Measurements from ENCODE around the gene ERLEC1.

DNA sequence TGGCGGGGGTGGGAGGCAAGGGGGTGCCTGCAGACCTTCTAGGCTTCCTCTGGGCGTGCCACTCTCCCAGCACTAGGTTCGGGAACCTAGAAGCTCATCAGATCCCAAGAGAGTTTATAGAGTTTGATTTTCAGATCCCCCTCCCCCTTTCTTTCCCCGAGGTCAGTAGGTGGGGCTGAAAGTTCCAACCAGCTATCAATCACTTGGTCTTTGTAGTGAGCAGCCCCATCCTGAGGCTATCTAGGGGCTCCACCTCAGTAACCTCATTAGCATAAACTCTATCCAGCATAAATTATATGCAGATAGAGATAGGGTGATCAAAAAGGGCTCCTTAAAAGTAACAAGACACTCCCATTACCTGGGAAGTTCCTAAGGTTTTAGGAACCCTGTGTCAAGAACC is 32.8 kb downstream of the ERLEC1 start:
- TF ChIP-seq ISL1 (CRISPR knock-in tag; IDR thresholded peaks at IDR 0.05): no peak
- TF ChIP-seq ZNF70 (CRISPR knock-in tag; IDR thresholded peaks at IDR 0.05): no peak
- no peak for TF ChIP-seq OSR1 (CRISPR knock-in tag; IDR thresholded peaks at IDR 0.05)
- TF ChIP-seq BACH2 (CRISPR knock-in tag; IDR thresholded peaks at IDR 0.05; ENCODE audit: borderline replicate concordance): no peak
- TF ChIP-seq RARB (CRISPR knock-in tag; IDR thresholded peaks at IDR 0.05): no peak
- TF ChIP-seq, protein P1, sequence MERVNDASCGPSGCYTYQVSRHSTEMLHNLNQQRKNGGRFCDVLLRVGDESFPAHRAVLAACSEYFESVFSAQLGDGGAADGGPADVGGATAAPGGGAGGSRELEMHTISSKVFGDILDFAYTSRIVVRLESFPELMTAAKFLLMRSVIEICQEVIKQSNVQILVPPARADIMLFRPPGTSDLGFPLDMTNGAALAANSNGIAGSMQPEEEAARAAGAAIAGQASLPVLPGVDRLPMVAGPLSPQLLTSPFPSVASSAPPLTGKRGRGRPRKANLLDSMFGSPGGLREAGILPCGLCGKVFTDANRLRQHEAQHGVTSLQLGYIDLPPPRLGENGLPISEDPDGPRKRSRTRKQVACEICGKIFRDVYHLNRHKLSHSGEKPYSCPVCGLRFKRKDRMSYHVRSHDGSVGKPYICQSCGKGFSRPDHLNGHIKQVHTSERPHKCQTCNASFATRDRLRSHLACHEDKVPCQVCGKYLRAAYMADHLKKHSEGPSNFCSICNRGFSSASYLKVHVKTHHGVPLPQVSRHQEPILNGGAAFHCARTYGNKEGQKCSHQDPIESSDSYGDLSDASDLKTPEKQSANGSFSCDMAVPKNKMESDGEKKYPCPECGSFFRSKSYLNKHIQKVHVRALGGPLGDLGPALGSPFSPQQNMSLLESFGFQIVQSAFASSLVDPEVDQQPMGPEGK (CRISPR knock-in tag; IDR thresholded peaks at IDR 0.05; ENCODE audit: borderline replicate concordance): no peak
- TF ChIP-seq ZFP30 (CRISPR knock-in tag; IDR thresholded peaks at IDR 0.05): no peak
- TF ChIP-seq CSDC2 (CRISPR knock-in tag; IDR thresholded peaks at IDR 0.05): no peak
